ENCODE measurements around the gene ENDOU.

ENDOU gene

GRCh38 chr12:47743311-47743860 is 18.1 kb upstream of the ENDOU start:
- no peak for DNase-seq (ENCODE audit: low spot score)

GRCh38 chr12:47742253-47742825 is 17.0 kb upstream of the ENDOU start:
- peak; percentile 42 for DNase-seq (ENCODE audit: low spot score)

GRCh38 chr12:47741340-47741703 is 16.0 kb upstream of the ENDOU start:
- peak; percentile 91 for DNase-seq (ENCODE audit: low spot score)

GRCh38 chr12:47740606-47741339 is 15.5 kb upstream of the ENDOU start:
- no peak for DNase-seq (ENCODE audit: low spot score)

GRCh38 chr12:47739979-47740378 is 14.7 kb upstream of the ENDOU start:
- no peak for DNase-seq (ENCODE audit: low spot score)

GRCh38 chr12:47739297-47739696 is 14.0 kb upstream of the ENDOU start:
- no peak for DNase-seq (ENCODE audit: low spot score)

GRCh38 chr12:47737936-47738594 is 12.8 kb upstream of the ENDOU start:
- no peak for DNase-seq (ENCODE audit: low spot score)

- DNase-seq (ENCODE audit: low spot score): no peak
These were observed 11.8 kb upstream of the ENDOU start for GRCh38 chr12:47736877-47737676.

GRCh38 chr12:47736216-47736615 is 10.9 kb upstream of the ENDOU start:
- no peak for DNase-seq (ENCODE audit: low spot score)

- no peak for DNase-seq (ENCODE audit: low spot score)
These were observed 10.4 kb upstream of the ENDOU start for GRCh38 chr12:47735649-47736048.

GRCh38 chr12:47734725-47735480 is 9.6 kb upstream of the ENDOU start:
- DNase-seq (ENCODE audit: low spot score): no peak

GRCh38 chr12:47733142-47733541 is 7.9 kb upstream of the ENDOU start:
- no peak for DNase-seq (ENCODE audit: low spot score)

- no peak for DNase-seq (ENCODE audit: low spot score)
These were observed 7.2 kb upstream of the ENDOU start for GRCh38 chr12:47732504-47732903.

- DNase-seq (ENCODE audit: low spot score): no peak
These were observed 6.4 kb upstream of the ENDOU start for GRCh38 chr12:47731723-47732122.

GRCh38 chr12:47730341-47730744 is 5.1 kb upstream of the ENDOU start:
- no peak for DNase-seq (ENCODE audit: low spot score)

- no peak for DNase-seq (ENCODE audit: low spot score)
These were observed 3.9 kb upstream of the ENDOU start for GRCh38 chr12:47729233-47729632.

GRCh38 chr12:47725893-47726292 is 603 bp upstream of the ENDOU start:
- peak; percentile 64 for DNase-seq (ENCODE audit: low spot score)

- no peak for DNase-seq (ENCODE audit: low spot score)
These were observed 2.2 kb downstream of the ENDOU start for GRCh38 chr12:47722941-47723631.

- DNase-seq (ENCODE audit: low spot score): no peak
These were observed 3.0 kb downstream of the ENDOU start for GRCh38 chr12:47722136-47722834.

- no peak for DNase-seq (ENCODE audit: low spot score)
These were observed 3.8 kb downstream of the ENDOU start for GRCh38 chr12:47721431-47721973.

Data from COLO829 (cell line).